HUDEP-2 (cell line): Measurements from ENCODE around the gene WAC.
"Not testable (repeated sequence)": the region's sequence is repeated elsewhere in the genome, so short reads cannot be mapped to it uniquely, and the experiment has no call there.

ENCODE experiments used
- DNase-seq, 76 experiments: peaks; one replicate each; lab custom pipeline; 2025; ENCODE audit not compliant: unreplicated experiment in 76 of 76; lab: John Stamatoyannopoulos, UW

WAC gene

GRCh38 chr10:28532337-28533185, at the start of gene WAC:
Gene WAC, plus strand, starts transcription at chr10:28533118. Its CDS starts 462 bp downstream, at chr10:28533580.
- peak in 75 of 76 experiments; percentile 14 to 93 (median 85) for DNase-seq

GRCh38 chr10:28489206-28489605, 43.7 kb upstream of the WAC start:
- DNase-seq, result no peak

GRCh38 chr10:28490256-28490865, 42.6 kb upstream of the WAC start:
- not testable (repeated sequence) for DNase-seq

- DNase-seq, result no peak
Observed at GRCh38 chr10:28492116-28492920, 40.6 kb upstream of the WAC start.

- DNase-seq, result peak in 31 of 76 experiments; percentile 2 to 61 (median 31)
Observed at GRCh38 chr10:28494420-28494819, 38.5 kb upstream of the WAC start.

- no peak for DNase-seq
Observed at GRCh38 chr10:28495084-28495483, 37.8 kb upstream of the WAC start.

- no peak for DNase-seq
Observed at GRCh38 chr10:28496017-28496416, 36.9 kb upstream of the WAC start.

GRCh38 chr10:28496481-28496961, 36.4 kb upstream of the WAC start:
- DNase-seq, result no peak

- no peak for DNase-seq
Observed at GRCh38 chr10:28497313-28498126, 35.4 kb upstream of the WAC start.

GRCh38 chr10:28500203-28500602, 32.7 kb upstream of the WAC start:
- DNase-seq, result not testable (repeated sequence)

- DNase-seq, result peak in 4 of 76 experiments; percentile 7 to 36 (median 18)
Observed at GRCh38 chr10:28503114-28503513, 29.8 kb upstream of the WAC start.

- DNase-seq, result no peak
Observed at GRCh38 chr10:28505359-28505959, 27.5 kb upstream of the WAC start.

GRCh38 chr10:28508304-28508925, 24.5 kb upstream of the WAC start:
- no peak for DNase-seq

- DNase-seq, result no peak
Observed at GRCh38 chr10:28509286-28509685, 23.6 kb upstream of the WAC start.

GRCh38 chr10:28514648-28515047, 18.3 kb upstream of the WAC start:
- no peak for DNase-seq

- no peak for DNase-seq
Observed at GRCh38 chr10:28520346-28520745, 12.6 kb upstream of the WAC start.

- DNase-seq, result not testable (repeated sequence)
Observed at GRCh38 chr10:28520828-28521227, 12.1 kb upstream of the WAC start.

GRCh38 chr10:28521961-28522360, 11.0 kb upstream of the WAC start:
- DNase-seq, result not testable (repeated sequence)

- no peak for DNase-seq
Observed at GRCh38 chr10:28523725-28524252, 9.1 kb upstream of the WAC start.
